Ishikawa (cell line): ENCODE data around the gene CNTNAP2.

Source experiments
- CEBPB ChIP-seq: IDR thresholded peaks from 2 replicates; pipeline ENCODE4 v1.6.1; 2012
- CREB1 ChIP-seq: IDR thresholded peaks from 2 replicates; pipeline ENCODE4 v1.6.1; 2012; ENCODE audit warnings: low read depth
- FOXM1 ChIP-seq: IDR thresholded peaks from 2 replicates; pipeline ENCODE4 v1.6.1; 2012; ENCODE audit warnings: low read depth, borderline replicate concordance
- RAD21 ChIP-seq: IDR thresholded peaks from 2 replicates; pipeline ENCODE4 v1.6.1; 2012; ENCODE audit warnings: low read depth
- REST ChIP-seq: IDR thresholded peaks from 2 replicates; pipeline ENCODE4 v1.6.1; 2012; ENCODE audit warnings: low read depth, mild to moderate bottlenecking
- TAF1 ChIP-seq: IDR thresholded peaks from 2 replicates; pipeline ENCODE4 v1.6.1; 2012; ENCODE audit warnings: low read depth, mild to moderate bottlenecking
- TCF12 ChIP-seq: IDR thresholded peaks from 2 replicates; pipeline ENCODE4 v1.6.1; 2012; ENCODE audit warnings: low read depth
- TEAD4 ChIP-seq: IDR thresholded peaks from 2 replicates; pipeline ENCODE4 v1.6.1; 2012
- YY1 ChIP-seq: IDR thresholded peaks from 2 replicates; pipeline ENCODE4 v1.6.1; 2012; ENCODE audit warnings: low read depth
- ZBTB7A ChIP-seq: IDR thresholded peaks from 2 replicates; pipeline ENCODE4 v1.6.1; 2012; ENCODE audit warnings: low read depth
- TF ChIP-seq, protein P1 (sequence below): IDR thresholded peaks from 2 replicates; pipeline ENCODE4 v1.6.1; 2012

GRCh38 chr7:147145194-147145593 is 1028.6 kb downstream of the CNTNAP2 start:
- TF ChIP-seq, protein P1, sequence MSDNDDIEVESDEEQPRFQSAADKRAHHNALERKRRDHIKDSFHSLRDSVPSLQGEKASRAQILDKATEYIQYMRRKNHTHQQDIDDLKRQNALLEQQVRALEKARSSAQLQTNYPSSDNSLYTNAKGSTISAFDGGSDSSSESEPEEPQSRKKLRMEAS: no peak
- no peak for TF ChIP-seq YY1
- TF ChIP-seq REST: no peak
- TF ChIP-seq TEAD4: no peak
- no peak for TF ChIP-seq RAD21
- TF ChIP-seq TAF1: no peak
- no peak for TF ChIP-seq CEBPB
- TF ChIP-seq ZBTB7A: no peak
- no peak for TF ChIP-seq FOXM1
- no peak for TF ChIP-seq TCF12
- TF ChIP-seq CREB1: no peak
